Stomach (tissue), 9 donors: ENCODE results near the gene UPF2. TPM values are rescaled to one million over a fixed set of nuclear protein-coding genes. Genes with fewer than 3 reads are reported as not detected.

ENCODE experiments used
- DNase-seq, 2 donors: peaks; one replicate each; pipeline versions ENCODE4 v3.0.0 to v3.0.0-alpha.2; 2013 to 2019
- H3K27ac ChIP-seq, 5 donors: fragments of 200-600 bp in 4 of 5; sonication (generic) in 4 of 5; one replicate each; pipeline ENCODE4 v1.5.1; 2013 to 2019; ENCODE audit warnings: mild to moderate bottlenecking in 1 of 5, moderate library complexity in 1 of 5
- H3K27me3 ChIP-seq, 3 donors: fragments of 200-600 bp; sonication (generic); one replicate each; pipeline ENCODE4 v1.5.1; 2017 to 2019; ENCODE audit warnings: mixed run types in 1 of 3
- H3K36me3 ChIP-seq, 4 donors: fragments of 200-600 bp; sonication (generic); 1 replicate in 3 of 4; 2 replicates in 1 of 4; pipeline ENCODE4 v1.5.1; 2016 to 2019
- H3K4me1 ChIP-seq, 4 donors: fragments of 200-600 bp; sonication (generic); one replicate each; pipeline ENCODE4 v1.5.1; 2016 to 2019
- H3K4me3 ChIP-seq, 4 donors: fragments of 200-600 bp; sonication (generic) in 3 of 4; one replicate each; pipeline ENCODE4 v1.5.1; 2016 to 2019; ENCODE audit warnings: mild to moderate bottlenecking in 1 of 4
- H3K9me3 ChIP-seq, 4 donors: fragments of 200-600 bp; sonication (generic); one replicate each; pipeline ENCODE4 v1.5.1; 2016 to 2019
- CTCF ChIP-seq, 7 experiments: fragments of 450-650 bp in 4 of 7; fragments of 200-600 bp in 3 of 7; sonication (generic) in 3 of 7; IDR thresholded peaks; one replicate each; pipeline ENCODE4 v1.5.1; 2016 to 2019; ENCODE audit warnings: antibody characterized with exemption in 7 of 7, control low read depth in 2 of 7, mild to moderate bottlenecking in 1 of 7
- EP300 ChIP-seq: sonication (generic); formaldehyde crosslinking; IDR thresholded peaks from one replicate; pipeline ENCODE4 v1.6.1; 2017; ENCODE audit warnings: antibody characterized with exemption
- POLR2A ChIP-seq, 4 donors: fragments of 450-650 bp; IDR thresholded peaks; one replicate each; pipeline ENCODE4 v1.6.1; 2016; ENCODE audit warnings: antibody characterized with exemption in 4 of 4, control low read depth in 2 of 4, mild to moderate bottlenecking in 1 of 4, moderate library complexity in 1 of 4
- POLR2AphosphoS5 ChIP-seq, 3 donors: sonication (generic); formaldehyde crosslinking; IDR thresholded peaks; one replicate each; pipeline ENCODE4 v1.6.1; 2016; ENCODE audit warnings: antibody characterized with exemption in 3 of 3
- WGBS, 5 donors: extraction: QIAGEN DNeasy Blood & Tissue Kit in 3 of 5; methylation state at CpG; one replicate each; pipeline versions ENCODE4 v1.1.5 to v1.1.7; 2013 to 2018; 5-methylcytosine and 5-hydroxymethylcytosine counted together
- intact Hi-C: fragments of 100-400 bp; cut with DNase I; formaldehyde crosslinking; loops from one replicate; pipeline ENCODE4 v1.15.1; 2023; ENCODE audit warnings: low total_unique reads
- polyA plus RNA-seq, 3 donors: library from polyadenylated mRNA; stranded (reverse); fragments of 200-250 nt; gene quantifications; one replicate each; pipeline ENCODE4 v1.2.3, GENCODE V29; 2013
- total RNA-seq, 5 donors: library from RNA; depleted of rRNA; stranded (reverse); fragments of >200 nt; gene quantifications; one replicate each; pipeline versions ENCODE4 v1.1.0 to v1.2.3, GENCODE V29; 2014 to 2016
- donor health status: healthy with polysubstance abuse.
- donor health status: Bipolar disorder and iron deficiency.
- donor health status: healthy.

The UPF2 gene
- total and polyA plus RNA-seq, 8 donors = 8.7 to 48.6 (median 17.2) TPM

DNA sequence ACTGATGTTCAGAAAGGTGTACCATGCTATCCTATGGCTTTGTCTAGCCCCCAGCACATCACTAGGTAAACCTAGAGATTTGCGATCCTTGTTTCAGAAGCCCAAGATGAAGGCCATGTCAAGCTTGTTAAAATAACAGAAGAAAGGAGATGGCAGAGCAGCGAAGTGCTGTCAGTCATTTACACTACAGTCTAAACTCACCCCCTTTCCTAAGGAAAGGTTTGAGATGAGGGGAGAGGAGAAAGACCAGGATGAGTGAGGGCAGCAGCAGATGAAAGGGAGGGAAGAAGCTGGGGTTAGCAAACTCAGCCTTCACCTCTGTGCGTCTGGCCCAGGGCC is 144.6 kb downstream of the UPF2 start:
- H3K27ac ChIP-seq = peak overlapping the region in 1 of 5 donors; percentile 21
- intact Hi-C loops = no loop called here
- 68 to 75% (median 71%) methylated on average over 3 of the region's 3 CpGs for WGBS, 5 donors

DNA sequence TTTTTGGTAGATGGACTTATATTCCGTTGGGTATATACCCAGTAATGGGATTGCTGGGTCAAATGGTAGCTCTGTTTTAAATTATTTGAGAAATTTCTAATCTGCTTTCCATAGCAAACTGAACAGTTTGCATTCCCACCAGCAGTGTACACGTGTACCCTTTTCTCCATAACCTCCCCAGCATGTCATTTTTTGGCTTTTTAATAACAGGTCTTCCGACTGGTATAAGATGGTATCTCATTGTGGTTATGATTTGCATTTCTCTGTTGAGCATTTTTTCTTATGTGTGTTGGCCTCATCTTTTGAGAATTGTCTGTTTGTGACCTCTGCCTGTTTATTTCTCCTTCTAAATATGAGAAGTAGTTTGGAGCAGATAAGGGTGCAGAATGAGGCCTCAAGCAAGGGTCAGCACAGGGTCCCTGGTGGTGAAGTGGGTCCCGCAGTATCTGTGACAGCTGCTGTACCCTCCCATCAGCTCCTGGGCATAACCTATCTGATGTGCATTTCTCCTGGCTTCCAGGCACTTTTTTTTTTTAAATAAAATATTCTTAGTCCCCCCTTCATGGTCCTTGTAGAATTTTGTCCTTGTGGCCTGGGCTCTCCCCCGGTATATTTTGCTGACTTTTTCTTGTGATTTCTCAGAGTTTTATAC is 145.9 kb downstream of the UPF2 start:
- H3K36me3 ChIP-seq = no peaks in the 10 kb centered on the region
- WGBS, 5 donors = 83 to 92% (median 87%) methylated on average over 5 of the region's 5 CpGs
- peaks cover 0 to 8% (median 3%) of the 10 kb centered on the region in 4 donors for H3K4me1 ChIP-seq
- H3K9me3 ChIP-seq = no peaks in the 10 kb centered on the region
- no peak overlapping the region for H3K27ac ChIP-seq
- no peak for TF ChIP-seq CTCF (IDR thresholded peaks at IDR 0.05)
- TF ChIP-seq EP300 = no peak
- TF ChIP-seq POLR2A (IDR thresholded peaks at IDR 0.05) = no peak
- TF ChIP-seq POLR2AphosphoS5 (IDR thresholded peaks at IDR 0.05) = no peak
- intact Hi-C loops = no loop called here
- no peaks in the 10 kb centered on the region for H3K27me3 ChIP-seq
- no peak overlapping the region for H3K4me3 ChIP-seq
- DNase-seq = no peak

More for the DNA sequence above, 144.6 kb downstream of the UPF2 start:
- peaks cover 0 to 9% (median 3%) of the 10 kb centered on the region in 4 donors for H3K4me1 ChIP-seq
- TF ChIP-seq EP300 = no peak
- TF ChIP-seq POLR2A (IDR thresholded peaks at IDR 0.05) = no peak
- TF ChIP-seq POLR2AphosphoS5 (IDR thresholded peaks at IDR 0.05) = no peak
- no peak for TF ChIP-seq CTCF (IDR thresholded peaks at IDR 0.05)
- DNase-seq = no peak
- H3K36me3 ChIP-seq = no peaks in the 10 kb centered on the region
- no peak overlapping the region for H3K4me3 ChIP-seq
- H3K27me3 ChIP-seq = no peaks in the 10 kb centered on the region
- H3K9me3 ChIP-seq = no peaks in the 10 kb centered on the region

DNA sequence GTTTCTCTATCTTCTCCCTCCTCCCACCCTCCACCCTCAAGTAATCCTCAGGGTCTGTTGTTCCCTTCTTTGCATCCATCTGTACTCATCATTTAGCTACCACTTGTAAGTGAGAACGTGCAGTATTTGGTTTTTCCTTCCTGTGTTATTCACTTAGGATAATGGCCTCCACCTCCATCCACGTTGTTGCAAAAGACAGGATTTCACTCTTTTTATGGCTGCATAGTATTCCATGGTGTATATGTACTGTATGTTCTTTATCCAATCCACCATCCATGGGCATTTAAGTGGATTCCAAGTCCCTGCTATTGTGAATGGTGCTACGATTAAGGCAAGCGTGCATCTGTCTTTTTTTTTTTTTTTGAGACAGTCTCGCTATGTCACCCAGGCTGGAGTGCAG is 147.0 kb downstream of the UPF2 start:
- no peak overlapping the region for H3K4me3 ChIP-seq
- TF ChIP-seq CTCF (IDR thresholded peaks at IDR 0.05) = no peak
- no peak for TF ChIP-seq EP300
- no peak for TF ChIP-seq POLR2A (IDR thresholded peaks at IDR 0.05)
- TF ChIP-seq POLR2AphosphoS5 (IDR thresholded peaks at IDR 0.05) = no peak
- peaks cover 0 to 5% (median 2%) of the 10 kb centered on the region in 4 donors for H3K4me1 ChIP-seq
- no peak for DNase-seq
- H3K27me3 ChIP-seq = no peaks in the 10 kb centered on the region
- WGBS, 5 donors = 78 to 92% (median 87%) methylated on average over 5 of the region's 5 CpGs
- no peaks in the 10 kb centered on the region for H3K36me3 ChIP-seq
- intact Hi-C loops = no loop called here
- no peak overlapping the region for H3K27ac ChIP-seq
- H3K9me3 ChIP-seq = no peaks in the 10 kb centered on the region

DNA sequence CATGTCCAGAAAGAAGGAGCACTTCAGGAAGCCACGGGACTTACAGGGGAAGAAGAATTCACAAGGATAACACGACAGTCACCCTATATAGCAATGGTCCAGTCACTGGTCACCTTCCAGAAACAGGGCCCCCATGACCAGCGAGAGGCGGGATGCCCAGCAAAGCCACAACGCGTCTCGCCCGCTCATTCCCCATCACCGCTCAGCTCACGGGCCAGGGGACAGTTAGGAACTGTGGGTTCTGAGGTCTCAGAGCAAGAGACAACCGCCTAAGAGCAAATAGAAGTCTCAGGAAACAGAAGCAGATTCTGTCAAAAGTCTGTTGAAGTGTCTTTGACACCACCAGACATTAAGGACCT is 147.5 kb downstream of the UPF2 start:
- intact Hi-C loops = no loop called here
- no peak overlapping the region for H3K4me3 ChIP-seq
- 93 to 97% (median 95%) methylated on average over 11 of the region's 11 CpGs for WGBS, 5 donors
- peaks cover 0 to 5% (median 2%) of the 10 kb centered on the region in 4 donors for H3K4me1 ChIP-seq
- no peaks in the 10 kb centered on the region for H3K27me3 ChIP-seq
- no peaks in the 10 kb centered on the region for H3K9me3 ChIP-seq
- no peak for DNase-seq
- TF ChIP-seq POLR2A (IDR thresholded peaks at IDR 0.05) (no peak), CTCF (IDR thresholded peaks at IDR 0.05) (no peak), POLR2AphosphoS5 (IDR thresholded peaks at IDR 0.05) (no peak), EP300 (no peak)
- no peak overlapping the region for H3K27ac ChIP-seq
- no peaks in the 10 kb centered on the region for H3K36me3 ChIP-seq
